ENCODE data around the gene CXCL16.
A peak's percentile ranks its signal among the peaks of the same experiment; 100 is the strongest.

Gene CXCL16, protein sequence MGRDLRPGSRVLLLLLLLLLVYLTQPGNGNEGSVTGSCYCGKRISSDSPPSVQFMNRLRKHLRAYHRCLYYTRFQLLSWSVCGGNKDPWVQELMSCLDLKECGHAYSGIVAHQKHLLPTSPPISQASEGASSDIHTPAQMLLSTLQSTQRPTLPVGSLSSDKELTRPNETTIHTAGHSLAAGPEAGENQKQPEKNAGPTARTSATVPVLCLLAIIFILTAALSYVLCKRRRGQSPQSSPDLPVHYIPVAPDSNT

GRCh38 chr17:4739122-4740024 lies at the start of gene CXCL16, which contains the start of gene ZMYND15:
Gene CXCL16, minus strand, starts transcription at chr17:4739928. Its CDS starts 589 bp downstream, at chr17:4739339.
Gene ZMYND15, plus strand, starts transcription at chr17:4739833. Its CDS starts 716 bp downstream, at chr17:4740549.
- no peak for TF ChIP-seq CTCF (IDR thresholded peaks at IDR 0.05; ENCODE audit: control insufficient read depth, extremely low read depth, insufficient read depth)
- no peak for DNase-seq (ENCODE audit: low read depth)
- H3K4me3 ChIP-seq (ENCODE audit: low read depth, low read length): peak within 1 kb of the TSS; percentile 73

- TF ChIP-seq CTCF (IDR thresholded peaks at IDR 0.05; ENCODE audit: control insufficient read depth, extremely low read depth, insufficient read depth): no peak
- DNase-seq (ENCODE audit: low read depth): no peak
- H3K4me3 ChIP-seq (ENCODE audit: low read depth, low read length): peak within 1 kb of the TSS; percentile 78
Measured at GRCh38 chr17:4788807-4789700, 49.3 kb upstream of the CXCL16 start, which contains the start of gene GLTPD2. Gene GLTPD2, plus strand, starts transcription at chr17:4788964. Its CDS starts 48 bp downstream, at chr17:4789012.

- DNase-seq (ENCODE audit: low read depth): no peak
- peak overlapping the region; percentile 78 for H3K4me3 ChIP-seq (ENCODE audit: low read depth, low read length)
- TF ChIP-seq CTCF (IDR thresholded peaks at IDR 0.05; ENCODE audit: control insufficient read depth, extremely low read depth, insufficient read depth): no peak
Measured at GRCh38 chr17:4788159-4788806, 48.6 kb upstream of the CXCL16 start.

- TF ChIP-seq CTCF (IDR thresholded peaks at IDR 0.05; ENCODE audit: control insufficient read depth, extremely low read depth, insufficient read depth): no peak
- DNase-seq (ENCODE audit: low read depth): no peak
Measured at GRCh38 chr17:4786516-4786915, 46.8 kb upstream of the CXCL16 start.

DNA sequence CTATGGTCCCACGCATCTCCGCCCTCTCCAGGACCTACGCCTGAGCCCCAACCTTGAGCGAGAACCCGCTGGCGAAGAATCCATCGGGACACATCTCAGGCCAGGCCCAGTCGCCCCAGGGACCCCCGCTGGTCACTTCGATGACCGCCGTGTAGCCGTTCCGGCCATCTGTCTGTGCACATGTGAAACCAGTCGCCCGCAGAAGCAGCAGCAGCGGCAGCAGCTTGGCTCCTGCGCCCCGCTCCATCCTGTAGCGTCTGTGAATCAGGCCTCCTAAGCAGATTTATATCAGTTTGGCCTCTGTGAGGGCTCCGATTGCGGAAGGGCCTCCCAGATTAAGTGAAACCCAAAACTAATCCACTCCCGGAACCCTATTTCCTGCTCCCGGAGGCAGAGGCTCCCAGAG lies 46.4 kb upstream of the CXCL16 start, which contains the start of gene VMO1:
Gene VMO1 (minus strand): TSS at position 259 of the 406 bp plus-strand sequence. CDS start 12 bp downstream, at position 247.
- H3K4me3 ChIP-seq (ENCODE audit: low read depth, low read length): no peak within 1 kb of the TSS
- no peak for DNase-seq (ENCODE audit: low read depth)
- TF ChIP-seq CTCF (IDR thresholded peaks at IDR 0.05; ENCODE audit: control insufficient read depth, extremely low read depth, insufficient read depth): no peak

More at GRCh38 chr17:4786516-4786915, 46.8 kb upstream of the CXCL16 start:
- H3K4me3 ChIP-seq (ENCODE audit: low read depth, low read length): no peak overlapping the region
